AG10803 (cell line): ENCODE measurements around the gene PARD3B.

Experiments used
- DNase-seq: peaks from one replicate; pipeline ENCODE4 v3.0.0; 2010; ENCODE audit warnings: low read depth
- H3K4me3 ChIP-seq: 2 replicates; pipeline ENCODE4 v1.5.1; 2011; ENCODE audit warnings: mild to moderate bottlenecking, low read length, control low read depth
- CTCF ChIP-seq: conservative IDR thresholded peaks from 2 replicates; pipeline ENCODE4 v1.5.1; 2011; ENCODE audit warnings: mild to moderate bottlenecking, low read length, control low read depth, inconsistent platforms

Gene PARD3B

GRCh38 chr2:204900487-204900886 is 355.2 kb downstream of the PARD3B start:
- no peak overlapping the region for H3K4me3 ChIP-seq

GRCh38 chr2:204900910-204901309 is 355.6 kb downstream of the PARD3B start:
- TF ChIP-seq CTCF: no peak
- DNase-seq: peak; percentile 12
- H3K4me3 ChIP-seq: no peak overlapping the region

More at GRCh38 chr2:204900487-204900886, 355.2 kb downstream of the PARD3B start:
- no peak for DNase-seq
- TF ChIP-seq CTCF: no peak

DNA sequence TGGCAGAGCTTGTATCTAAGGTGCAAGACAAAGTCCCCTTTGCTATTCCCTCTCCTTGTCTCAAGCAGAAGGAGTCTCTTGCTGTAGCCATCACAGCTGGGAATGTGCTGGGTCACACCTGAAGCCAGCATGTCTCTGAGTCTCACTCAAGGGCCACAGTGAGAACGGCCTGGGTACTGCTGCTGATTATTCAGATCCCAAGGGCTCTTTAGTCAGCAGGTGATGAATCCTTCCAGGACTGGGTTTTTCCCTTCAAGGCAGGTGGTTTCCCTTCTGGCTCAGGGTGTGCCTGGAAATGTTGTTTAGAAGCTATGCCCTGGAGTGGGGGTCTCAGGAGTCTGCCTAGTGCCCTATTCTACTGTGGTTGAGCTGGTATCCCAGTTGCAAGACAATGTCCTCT is 356.3 kb downstream of the PARD3B start:
- DNase-seq: no peak
- no peak for TF ChIP-seq CTCF
- H3K4me3 ChIP-seq: no peak overlapping the region

DNA sequence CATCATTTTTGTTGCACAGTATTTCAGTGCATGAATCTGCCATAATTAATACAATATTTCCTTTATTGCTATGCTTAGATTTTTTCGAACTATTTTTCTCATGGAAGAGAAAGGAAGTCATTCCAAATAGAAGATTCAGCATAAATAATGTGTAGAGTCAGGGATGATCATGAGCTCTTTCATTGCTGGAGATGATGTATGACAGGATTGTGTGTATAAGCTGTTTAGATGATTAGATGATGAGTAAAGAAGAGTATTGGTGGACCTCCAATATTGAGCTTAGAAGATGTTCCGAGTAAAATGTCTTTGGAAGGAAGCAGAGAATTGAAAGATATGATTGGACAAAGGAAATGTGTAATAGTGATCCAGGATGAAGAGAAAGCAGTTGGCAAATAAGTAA is 364.5 kb downstream of the PARD3B start:
- peak; percentile 18 for DNase-seq
- no peak for TF ChIP-seq CTCF
- no peak overlapping the region for H3K4me3 ChIP-seq

GRCh38 chr2:204913312-204913711 is 368.0 kb downstream of the PARD3B start:
- no peak for DNase-seq
- TF ChIP-seq CTCF: no peak
- H3K4me3 ChIP-seq: no peak overlapping the region

DNA sequence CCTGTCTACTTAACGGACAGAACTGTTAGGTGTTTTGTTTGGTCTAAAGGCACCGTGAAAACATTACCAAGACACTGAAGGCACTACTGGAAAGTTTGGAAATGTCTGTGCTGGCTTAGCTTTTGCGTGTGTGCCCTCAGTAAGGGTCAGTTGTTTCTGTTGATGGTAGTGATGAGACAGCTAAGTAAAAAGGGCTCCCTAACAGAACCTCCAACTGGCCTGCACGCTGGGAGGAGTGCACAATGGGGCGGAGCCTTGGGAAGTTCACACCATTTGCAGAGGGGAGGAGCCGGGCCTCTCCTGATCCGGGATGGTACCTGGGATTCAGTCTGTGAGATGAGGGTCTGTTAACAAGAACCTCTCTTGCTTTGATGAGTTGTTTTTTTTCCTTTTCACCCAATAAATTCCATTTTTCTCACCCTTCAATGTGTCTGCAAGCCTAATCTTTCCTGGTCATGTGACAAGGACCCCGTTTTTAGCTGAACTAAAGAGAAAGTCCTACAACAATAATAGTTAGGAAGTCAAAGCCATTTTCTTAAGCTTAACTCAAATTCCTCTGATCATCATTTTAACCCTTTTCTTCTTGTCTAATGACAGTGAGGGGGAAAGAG is 368.7 kb downstream of the PARD3B start:
- H3K4me3 ChIP-seq: no peak overlapping the region
- DNase-seq: no peak
- TF ChIP-seq CTCF: no peak

DNA sequence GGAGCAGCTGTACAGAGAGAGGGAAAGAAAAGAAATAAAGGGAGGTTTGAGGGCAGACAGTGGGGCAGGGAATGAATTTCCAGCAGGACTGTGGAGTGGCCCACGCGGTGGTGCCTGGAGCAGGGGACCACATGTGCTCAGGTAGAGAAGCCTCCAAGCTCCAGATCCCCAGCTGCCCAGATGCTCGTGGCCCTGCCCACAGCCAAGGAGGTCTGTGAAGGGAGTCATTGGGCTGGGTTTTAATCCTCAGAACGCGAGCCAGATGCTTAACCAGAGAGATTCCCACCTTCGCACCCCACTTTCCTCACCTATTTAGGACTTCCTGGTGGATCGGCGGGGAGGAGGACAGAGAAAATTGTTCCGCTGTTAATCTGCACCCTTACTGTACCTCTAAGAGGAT is 369.4 kb downstream of the PARD3B start:
- no peak overlapping the region for H3K4me3 ChIP-seq
- TF ChIP-seq CTCF: no peak
- DNase-seq: no peak
